CD14-positive monocyte (primary cell): Measurements from ENCODE around the gene NRG4. TPM values are rescaled to one million over a fixed set of nuclear protein-coding genes. Genes with fewer than 3 reads are reported as not detected.

ENCODE experiments used
- DNase-seq, 3 donors: peaks; one replicate each; pipeline ENCODE4 v3.0.0-alpha.2; 2011 to 2022
- H2AFZ ChIP-seq: 2 replicates; pipeline ENCODE4 v1.6.0; 2012; ENCODE audit warnings: mild to moderate bottlenecking, low read depth, low read length, inconsistent platforms; ENCODE audit not compliant: insufficient read depth, poor library complexity, severe bottlenecking
- H3K27ac ChIP-seq, 2 donors: 1 replicate in 1 of 2; 2 replicates in 1 of 2; pipeline ENCODE4 v1.5.1; 2012 to 2013; ENCODE audit warnings: low read length in 2 of 2, control low read depth in 1 of 2, inconsistent platforms in 1 of 2, low read depth in 1 of 2, mild to moderate bottlenecking in 1 of 2
- H3K27me3 ChIP-seq, 2 donors: one replicate each; pipeline versions ENCODE4 v1.6.0 to v1.6.1; 2011 to 2013; ENCODE audit warnings: low read length in 2 of 2; ENCODE audit not compliant: control insufficient read depth in 2 of 2, insufficient read depth in 2 of 2
- H3K36me3 ChIP-seq, 2 donors: replicated peaks in 1 of 2; 1 replicate in 1 of 2; 2 replicates in 1 of 2; pipeline versions ENCODE4 v1.5.1 to v1.6.1; 2012 to 2013; ENCODE audit warnings: low read length in 2 of 2, control low read depth in 1 of 2, inconsistent platforms in 1 of 2, mild to moderate bottlenecking in 1 of 2; ENCODE audit not compliant: insufficient read depth in 2 of 2, control insufficient read depth in 1 of 2
- H3K4me1 ChIP-seq, 2 donors: 1 replicate in 1 of 2; 2 replicates in 1 of 2; pipeline versions ENCODE4 v1.5.1 to v1.6.1; 2012 to 2013; ENCODE audit warnings: low read length in 2 of 2, control low read depth in 1 of 2, inconsistent platforms in 1 of 2, mild to moderate bottlenecking in 1 of 2, moderate library complexity in 1 of 2; ENCODE audit not compliant: insufficient read depth in 2 of 2, control insufficient read depth in 1 of 2
- H3K4me2 ChIP-seq: replicated peaks from 2 replicates; pipeline ENCODE3; 2012; ENCODE audit warnings: low read length, moderate library complexity, mild to moderate bottlenecking; ENCODE audit not compliant: poor library complexity, severe bottlenecking; ENCODE audit errors: extremely low read depth
- H3K4me3 ChIP-seq, 3 experiments: fragments of 200-600 bp in 1 of 3; sonication (generic) in 1 of 3; replicated peaks in 1 of 3; 1 replicate in 2 of 3; 2 replicates in 1 of 3; pipeline ENCODE4 v1.5.1; 2011 to 2013; ENCODE audit warnings: low read length in 3 of 3, mild to moderate bottlenecking in 3 of 3, control low read depth in 2 of 3, low read depth in 2 of 3, inconsistent platforms in 1 of 3, moderate library complexity in 1 of 3
- H3K79me2 ChIP-seq: 2 replicates; pipeline ENCODE4 v1.6.0; 2012; ENCODE audit warnings: mild to moderate bottlenecking, control low read depth, inconsistent platforms, low read length, moderate library complexity; ENCODE audit not compliant: insufficient read depth
- H3K9ac ChIP-seq: 2 replicates; pipeline ENCODE4 v1.6.0; 2017; ENCODE audit warnings: low read length, mild to moderate bottlenecking; ENCODE audit not compliant: insufficient read depth, poor library complexity, severe bottlenecking
- H3K9me3 ChIP-seq, 2 donors: replicated peaks in 1 of 2; 1 replicate in 1 of 2; 2 replicates in 1 of 2; pipeline versions ENCODE4 v1.5.1 to v1.6.1; 2012 to 2013; ENCODE audit warnings: low read length in 2 of 2, control low read depth in 1 of 2; ENCODE audit not compliant: control insufficient read depth in 1 of 2, insufficient read depth in 1 of 2
- H4K20me1 ChIP-seq: 2 replicates; pipeline ENCODE4 v1.6.0; 2012; ENCODE audit warnings: mild to moderate bottlenecking, low read length, control low read depth, moderate library complexity; ENCODE audit not compliant: insufficient read depth
- H3K27ac Mint-ChIP-seq, 7 donors: one replicate each; pipeline ENCODE4 v1.8.0; 2020; ENCODE audit warnings: mild to moderate bottlenecking in 7 of 7, mixed read lengths in 7 of 7, moderate library complexity in 6 of 7, inconsistent platforms in 2 of 7
- H3K27me3 Mint-ChIP-seq, 3 donors: one replicate each; pipeline ENCODE4 v1.8.0; 2021 to 2022; ENCODE audit warnings: low read depth in 3 of 3, mild to moderate bottlenecking in 3 of 3, mixed read lengths in 3 of 3, moderate library complexity in 3 of 3, inconsistent platforms in 1 of 3
- H3K36me3 Mint-ChIP-seq, 2 donors: one replicate each; pipeline ENCODE4 v1.8.0; 2020; ENCODE audit warnings: mixed read lengths in 2 of 2, inconsistent platforms in 1 of 2, mild to moderate bottlenecking in 1 of 2
- H3K4me1 Mint-ChIP-seq: one replicate; pipeline ENCODE4 v1.8.0; 2020; ENCODE audit warnings: mild to moderate bottlenecking, mixed read lengths
- H3K4me3 Mint-ChIP-seq, 2 donors: one replicate each; pipeline ENCODE4 v1.8.0; 2020; ENCODE audit warnings: mild to moderate bottlenecking in 2 of 2, mixed read lengths in 2 of 2, moderate library complexity in 1 of 2
- H3K9me3 Mint-ChIP-seq, 7 donors: one replicate each; pipeline ENCODE4 v1.8.0; 2020 to 2022; ENCODE audit warnings: mixed read lengths in 7 of 7, mild to moderate bottlenecking in 6 of 7, moderate library complexity in 6 of 7, inconsistent platforms in 2 of 7
- CTCF ChIP-seq: fragments of 200-600 bp; IDR thresholded peaks from one replicate; pipeline ENCODE4 v1.8.0; 2022; ENCODE audit warnings: antibody characterized with exemption, mild to moderate bottlenecking
- WGBS: methylation state at CpG from one replicate; pipeline ENCODE4 v1.1.5; 2013; ENCODE audit warnings: missing lambda C conversion rate; ENCODE audit not compliant: insufficient coverage; 5-methylcytosine and 5-hydroxymethylcytosine counted together
- intact Hi-C, 2 donors: fragments of 100-400 bp; cut with micrococcal nuclease; formaldehyde crosslinking; loops; one replicate each; pipeline versions ENCODE4 v1.15.0 to v1.15.1; 2023
- polyA plus RNA-seq, 3 donors: library from polyadenylated mRNA; depleted of rRNA in 1 of 3; unstranded in 2 of 3; stranded (reverse) in 1 of 3; fragments of 300-500 nt in 2 of 3; fragments of >200 nt in 1 of 3; fragmentation: Illumina TruSeq in 2 of 3; gene quantifications; 1 replicate in 2 of 3; 2 replicates in 1 of 3; pipeline ENCODE4 v1.2.3, GENCODE V29; 2012 to 2021

NRG4 gene
- polyA plus RNA-seq, 3 donors = 0.13 to 0.44 (median 0.20) TPM

- H3K4me1 ChIP-seq = peaks cover 6 to 14% of the 10 kb centered on the region in 2 donors
- Mint-ChIP-seq H3K27me3 (no peaks in the 10 kb centered on the region), H3K4me1 (peaks cover 29% of the 10 kb centered on the region), H3K36me3 (no peaks in the 10 kb centered on the region), H3K9me3 (peaks cover 0 to 5% (median 2%) of the 10 kb centered on the region in 7 donors), H3K4me3 (peak overlapping the region; percentile 31 to 74), H3K27ac (no peak overlapping the region)
- H3K9ac ChIP-seq = no peak overlapping the region
- no peaks in the 10 kb centered on the region for H3K9me3 ChIP-seq
- TF ChIP-seq CTCF = no peak
- H3K27ac ChIP-seq = no peak overlapping the region
- peak overlapping the region; percentile 26 for H3K4me2 ChIP-seq
- H2AFZ ChIP-seq = peak overlapping the region; percentile 3
- H3K79me2 ChIP-seq = no peaks in the 10 kb centered on the region
- no CpG with 5 or more reads among the region's 4 CpGs for WGBS
- intact Hi-C loops = no loop called here
- H3K36me3 ChIP-seq = no peaks in the 10 kb centered on the region
- no peaks in the 10 kb centered on the region for H3K27me3 ChIP-seq
- H4K20me1 ChIP-seq = no peaks in the 10 kb centered on the region
- H3K4me3 ChIP-seq = peak overlapping the region in 1 of 3 experiments; percentile 34
- DNase-seq = peak in 1 of 3 donors; percentile 5
These were observed 66.3 kb downstream of the NRG4 start for GRCh38 chr15:75945953-75946352.

GRCh38 chr15:75943713-75944215 is 68.5 kb downstream of the NRG4 start:
- peaks cover 6 to 14% of the 10 kb centered on the region in 2 donors for H3K4me1 ChIP-seq
- TF ChIP-seq CTCF = no peak
- no peak overlapping the region for H3K27ac ChIP-seq
- peaks cover 0 to 5% (median 2%) of the 10 kb centered on the region in 7 donors for H3K9me3 Mint-ChIP-seq
- peaks cover 8 to 9% of the 10 kb centered on the region in 2 donors for H3K36me3 Mint-ChIP-seq
- H3K27me3 Mint-ChIP-seq = no peaks in the 10 kb centered on the region
- H3K27me3 ChIP-seq = no peaks in the 10 kb centered on the region
- H2AFZ ChIP-seq = no peak overlapping the region
- no peaks in the 10 kb centered on the region for H3K79me2 ChIP-seq
- H3K4me2 ChIP-seq = no peak overlapping the region
- intact Hi-C loops = no loop called here
- no CpG with 5 or more reads among the region's 1 CpG for WGBS
- H3K4me3 Mint-ChIP-seq = no peak overlapping the region
- H3K9me3 ChIP-seq = no peaks in the 10 kb centered on the region
- H3K4me3 ChIP-seq = no peak overlapping the region
- H3K9ac ChIP-seq = no peak overlapping the region
- no peaks in the 10 kb centered on the region for H4K20me1 ChIP-seq
- H3K36me3 ChIP-seq = peaks cover 0 to 6% of the 10 kb centered on the region in 2 donors
- H3K27ac Mint-ChIP-seq = no peak overlapping the region
- H3K4me1 Mint-ChIP-seq = peaks cover 27% of the 10 kb centered on the region
- DNase-seq = no peak
